PC-3 (cell line): Measurements from ENCODE around the gene DNAJB9. TPM values are rescaled to one million over a fixed set of nuclear protein-coding genes. Genes with fewer than 3 reads are reported as not detected.
"Not testable (repeated sequence)": the region's sequence is repeated elsewhere in the genome, so short reads cannot be mapped to it uniquely, and the experiment has no call there.

Experiments
- ATAC-seq: fragments of 200-7000 bp; cut with Tn5 transposase; 2 replicates; pipeline ENCODE4 v1.9.1; 2020; ENCODE audit warnings: mild to moderate bottlenecking, moderate library complexity
- BruUV-seq: library from RNA; stranded (reverse); fragments of 400-500 nt; replicated peaks from 2 replicates; lab custom pipeline; 2021; lab: Mats Ljungman, UMichigan
- CTCF ChIA-PET: fragments of 300-600 bp; sonication (Branson Sonifier 250); formaldehyde crosslinking; loops from one replicate; lab custom pipeline; 2022; ENCODE audit warnings: antibody characterized with exemption; lab: Charles Lee
- POLR2A ChIA-PET: fragments of 300-600 bp; sonication (Branson Sonifier 250); formaldehyde crosslinking; loops from one replicate; lab custom pipeline; 2022; ENCODE audit warnings: antibody characterized with exemption; ENCODE audit not compliant: unreplicated experiment; lab: Charles Lee
- DNase-seq: peaks from one replicate; pipeline ENCODE4 v3.0.0-alpha.2; 2015
- H2AFZ ChIP-seq: fragments of 300-600 bp; sonication (generic); 2 replicates; pipeline ENCODE4 v1.6.0; 2016; ENCODE audit warnings: antibody characterized with exemption, low read length
- H3F3A ChIP-seq: fragments of 300-600 bp; sonication (generic); one replicate; pipeline ENCODE4 v1.6.0; 2017; ENCODE audit warnings: antibody characterized with exemption, low read length, control low read depth, mild to moderate bottlenecking; ENCODE audit not compliant: unreplicated experiment
- H3K27ac ChIP-seq: fragments of 300-600 bp; sonication (generic); 2 replicates; pipeline ENCODE4 v1.5.1; 2016; ENCODE audit warnings: mild to moderate bottlenecking, low read length
- H3K27me3 ChIP-seq: fragments of 300-600 bp; sonication (generic); 2 replicates; pipeline ENCODE4 v1.6.1; 2016; ENCODE audit warnings: low read length, mixed read lengths
- H3K36me3 ChIP-seq: fragments of 300-600 bp; sonication (generic); 2 replicates; pipeline ENCODE4 v1.6.1; 2016; ENCODE audit warnings: low read depth, mixed run types, low read length, mixed read lengths
- H3K4me1 ChIP-seq: fragments of 300-600 bp; sonication (generic); 2 replicates; pipeline ENCODE4 v1.5.1; 2016; ENCODE audit warnings: low read length; ENCODE audit not compliant: insufficient read depth
- H3K4me2 ChIP-seq: fragments of 300-600 bp; sonication (generic); 2 replicates; pipeline ENCODE4 v1.6.0; 2016; ENCODE audit warnings: low read length
- H3K4me3 ChIP-seq: fragments of 300-600 bp; sonication (generic); 2 replicates; pipeline ENCODE4 v1.5.1; 2016; ENCODE audit warnings: mild to moderate bottlenecking, low read length, mixed read lengths
- H3K79me2 ChIP-seq: fragments of 300-600 bp; sonication (generic); 2 replicates; pipeline ENCODE4 v1.6.1; 2017; ENCODE audit warnings: low read length, mixed read lengths
- H3K9ac ChIP-seq: fragments of 300-600 bp; sonication (generic); 2 replicates; pipeline ENCODE4 v1.6.0; 2016; ENCODE audit warnings: mild to moderate bottlenecking, low read length
- H3K9me2 ChIP-seq: fragments of 300-600 bp; sonication (generic); replicated peaks from 2 replicates; pipeline ENCODE4 v1.6.1; 2016; ENCODE audit warnings: mixed run types, low read length, mixed read lengths
- H3K9me3 ChIP-seq: fragments of 300-600 bp; sonication (generic); 2 replicates; pipeline ENCODE4 v1.6.1; 2016; ENCODE audit warnings: low read length, mixed read lengths
- H4K20me1 ChIP-seq: fragments of 300-600 bp; sonication (generic); 2 replicates; pipeline ENCODE4 v1.6.1; 2016; ENCODE audit warnings: low read length, mixed read lengths
- EZH2 ChIP-seq: fragments of 300-600 bp; sonication (generic); IDR thresholded peaks from one replicate; pipeline ENCODE4 v1.6.1; 2017; ENCODE audit warnings: antibody characterized with exemption, mild to moderate bottlenecking, low read length; ENCODE audit not compliant: unreplicated experiment
- EZH2phosphoT487 ChIP-seq: fragments of 300-600 bp; sonication (generic); IDR thresholded peaks from 2 replicates; pipeline ENCODE4 v1.6.1; 2018; ENCODE audit warnings: mild to moderate bottlenecking, antibody characterized with exemption, low read length, borderline replicate concordance
- intact Hi-C: fragments of 100-400 bp; cut with micrococcal nuclease; formaldehyde crosslinking; loops from 2 replicates; pipeline ENCODE4 v1.9.0; 2023
- total RNA-seq: library from RNA; depleted of rRNA; stranded (reverse); fragments of >200 nt; gene quantifications from 2 replicates; pipeline ENCODE4 v1.2.3, GENCODE V29; 2014
- TF ChIP-seq, protein P1 (sequence below): fragments of 300-600 bp; sonication (generic); conservative IDR thresholded peaks from 2 replicates; pipeline ENCODE4 v1.5.1; 2017; ENCODE audit warnings: antibody characterized with exemption, low read depth, mild to moderate bottlenecking, low read length

The DNAJB9 gene
- total RNA-seq, 1 experiment from 2014 or later: 24.0 TPM

- H3F3A ChIP-seq, H3K79me2 ChIP-seq, H3K27me3 ChIP-seq, BruUV-seq, H4K20me1 ChIP-seq, H3K9me2 ChIP-seq, CTCF ChIA-PET, H3K9ac ChIP-seq, POLR2A ChIA-PET, DNase-seq, H3K9me3 ChIP-seq, H3K4me3 ChIP-seq, H3K4me1 ChIP-seq, H3K27ac ChIP-seq, ATAC-seq, H2AFZ ChIP-seq, H3K36me3 ChIP-seq, H3K4me2 ChIP-seq, intact Hi-C loops: not testable (repeated sequence)
These were observed 13.0 kb upstream of the DNAJB9 start for GRCh38 chr7:108556665-108557064.

DNA sequence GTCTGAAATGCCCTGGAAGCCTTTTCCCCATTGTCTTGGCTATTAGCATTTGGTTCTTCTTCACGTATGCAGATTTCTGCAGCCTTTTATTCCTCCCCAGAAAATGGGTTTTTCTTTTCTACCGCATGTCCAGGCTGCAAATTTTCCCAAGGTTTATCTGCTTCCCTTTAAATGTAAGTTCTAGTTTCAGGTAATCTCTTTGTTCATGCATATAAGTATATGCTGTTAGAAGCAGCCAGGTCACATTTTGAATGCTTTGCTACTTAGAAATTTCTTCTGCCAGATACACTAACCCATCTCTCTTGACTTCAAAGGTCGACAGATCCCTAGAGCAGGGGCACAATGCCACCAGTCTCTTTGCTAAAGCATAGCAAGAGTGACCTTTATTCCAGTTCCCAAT, 12.5 kb upstream of the DNAJB9 start:
- H4K20me1 ChIP-seq: no peaks in the 10 kb centered on the region
- no peak overlapping the region for H3K4me2 ChIP-seq
- H3K4me3 ChIP-seq: no peak overlapping the region
- DNase-seq (no peak), ATAC-seq (no peak)
- H3K79me2 ChIP-seq: no peaks in the 10 kb centered on the region
- no peaks in the 10 kb centered on the region for H3K27me3 ChIP-seq
- no peaks in the 10 kb centered on the region for H3K9me2 ChIP-seq
- H3K36me3 ChIP-seq: no peaks in the 10 kb centered on the region
- H3K27ac ChIP-seq: no peak overlapping the region
- H3F3A ChIP-seq: no peaks in the 10 kb centered on the region
- no peaks in the 10 kb centered on the region for H3K4me1 ChIP-seq
- BruUV-seq: no TSS peak
- no peak for TF ChIP-seq EZH2
- TF ChIP-seq, protein P1, sequence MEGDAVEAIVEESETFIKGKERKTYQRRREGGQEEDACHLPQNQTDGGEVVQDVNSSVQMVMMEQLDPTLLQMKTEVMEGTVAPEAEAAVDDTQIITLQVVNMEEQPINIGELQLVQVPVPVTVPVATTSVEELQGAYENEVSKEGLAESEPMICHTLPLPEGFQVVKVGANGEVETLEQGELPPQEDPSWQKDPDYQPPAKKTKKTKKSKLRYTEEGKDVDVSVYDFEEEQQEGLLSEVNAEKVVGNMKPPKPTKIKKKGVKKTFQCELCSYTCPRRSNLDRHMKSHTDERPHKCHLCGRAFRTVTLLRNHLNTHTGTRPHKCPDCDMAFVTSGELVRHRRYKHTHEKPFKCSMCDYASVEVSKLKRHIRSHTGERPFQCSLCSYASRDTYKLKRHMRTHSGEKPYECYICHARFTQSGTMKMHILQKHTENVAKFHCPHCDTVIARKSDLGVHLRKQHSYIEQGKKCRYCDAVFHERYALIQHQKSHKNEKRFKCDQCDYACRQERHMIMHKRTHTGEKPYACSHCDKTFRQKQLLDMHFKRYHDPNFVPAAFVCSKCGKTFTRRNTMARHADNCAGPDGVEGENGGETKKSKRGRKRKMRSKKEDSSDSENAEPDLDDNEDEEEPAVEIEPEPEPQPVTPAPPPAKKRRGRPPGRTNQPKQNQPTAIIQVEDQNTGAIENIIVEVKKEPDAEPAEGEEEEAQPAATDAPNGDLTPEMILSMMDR: no peak
- no peak for TF ChIP-seq EZH2phosphoT487
- ChIA-PET POLR2A (no interaction called here), CTCF (no interaction called here)
- H3K9me3 ChIP-seq: no peaks in the 10 kb centered on the region
- intact Hi-C loops: no loop called here
- no peak overlapping the region for H2AFZ ChIP-seq
- no peak overlapping the region for H3K9ac ChIP-seq

DNA sequence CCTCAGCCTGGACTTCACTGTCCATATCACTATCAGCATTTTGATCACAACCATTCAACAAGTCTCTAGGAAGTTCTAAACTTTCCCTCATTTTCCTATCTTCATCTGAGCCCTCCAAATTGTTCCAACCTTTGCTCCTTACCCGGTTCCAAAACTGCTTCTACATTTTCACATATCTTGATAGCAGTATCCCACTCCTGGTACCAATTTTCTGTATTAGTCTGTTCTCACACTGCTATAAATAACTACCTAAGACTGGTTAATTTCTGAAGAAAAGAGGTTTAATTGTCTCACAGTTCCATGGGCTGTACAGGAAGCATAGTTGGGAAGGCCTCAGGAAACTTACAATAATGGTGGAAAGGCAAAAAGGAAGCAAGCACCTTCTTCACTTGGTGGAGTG, 12.1 kb upstream of the DNAJB9 start:
- no peak overlapping the region for H3K9ac ChIP-seq
- no peaks in the 10 kb centered on the region for H3K27me3 ChIP-seq
- H3F3A ChIP-seq: no peaks in the 10 kb centered on the region
- H3K4me2 ChIP-seq: no peak overlapping the region
- ChIA-PET POLR2A (no interaction called here), CTCF (no interaction called here)
- DNase-seq (no peak), ATAC-seq (no peak)
- no peaks in the 10 kb centered on the region for H3K4me1 ChIP-seq
- no TSS peak for BruUV-seq
- H3K79me2 ChIP-seq: no peaks in the 10 kb centered on the region
- no peaks in the 10 kb centered on the region for H3K9me2 ChIP-seq
- TF ChIP-seq, protein P1: no peak
- TF ChIP-seq EZH2 (no peak), EZH2phosphoT487 (no peak)
- H3K9me3 ChIP-seq: no peaks in the 10 kb centered on the region
- H3K4me3 ChIP-seq: no peak overlapping the region
- H3K27ac ChIP-seq: no peak overlapping the region
- no peak overlapping the region for H2AFZ ChIP-seq
- intact Hi-C loops: no loop called here
- no peaks in the 10 kb centered on the region for H4K20me1 ChIP-seq
- no peaks in the 10 kb centered on the region for H3K36me3 ChIP-seq
